Right hindlimb (tissue), 1 donor: ENCODE results near the gene KRTAP4-6.
"Not testable (repeated sequence)": the region's sequence is repeated elsewhere in the genome, so short reads cannot be mapped to it uniquely, and the experiment has no call there.

Experiments used
- DNase-seq: peaks from one replicate; pipeline ENCODE4 v3.0.0-alpha.2; 2018

Gene KRTAP4-6

DNA sequence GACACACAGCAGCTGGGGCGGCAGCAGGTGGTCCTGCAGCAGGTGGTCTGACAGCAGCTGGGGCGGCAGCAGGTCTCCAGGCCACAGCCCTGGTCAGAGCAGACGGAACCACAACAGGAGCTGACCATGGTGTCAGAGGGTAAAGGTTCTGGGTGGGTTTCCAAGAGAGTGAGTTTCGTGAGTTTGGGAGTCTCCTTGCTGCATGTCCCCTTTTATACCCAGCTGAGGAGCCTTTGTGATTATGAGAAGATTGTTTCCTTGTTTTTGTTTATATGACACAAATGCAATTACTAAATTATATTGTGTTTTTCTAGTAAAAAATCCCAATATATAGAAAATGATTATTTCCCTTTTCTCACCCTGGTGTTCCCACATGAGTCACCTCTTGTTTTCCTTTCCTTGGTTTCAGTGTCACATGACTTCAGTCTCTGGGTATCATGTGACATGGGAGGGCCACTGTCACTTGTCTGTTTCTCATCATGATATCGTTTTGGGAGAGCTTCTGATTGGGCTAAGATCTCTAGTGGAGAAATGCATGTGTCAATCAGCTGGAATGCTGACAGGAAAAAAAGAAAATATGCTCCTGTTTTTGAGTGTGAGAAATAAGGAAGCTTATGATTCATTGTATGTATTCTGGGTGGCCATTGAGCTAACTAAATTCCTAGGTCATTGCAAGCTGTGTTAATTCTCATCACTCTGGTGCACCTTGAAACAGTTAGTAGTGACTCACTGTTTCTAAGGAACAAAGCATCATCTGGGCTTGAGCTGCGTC lies at the start of gene KRTAP4-6:
Gene KRTAP4-6 (minus strand): TSS at position 185 of the 772 bp plus-strand sequence. CDS start 57 bp downstream, at position 128.
- no peak for DNase-seq

GRCh38 chr17:41189837-41190318 lies 49.5 kb upstream of the KRTAP4-6 start, which contains the start of gene KRTAP9-1:
Gene KRTAP9-1 (plus strand): TSS chr17:41189887. CDS start chr17:41189887, 0 bp downstream.
- not testable (repeated sequence) for DNase-seq

- peak; percentile 24 for DNase-seq
Observed at GRCh38 chr17:41186872-41187271, 46.5 kb upstream of the KRTAP4-6 start.

GRCh38 chr17:41185001-41185400 lies 44.7 kb upstream of the KRTAP4-6 start:
- DNase-seq, result no peak

- DNase-seq, result no peak
Observed at GRCh38 chr17:41184480-41184961, 44.2 kb upstream of the KRTAP4-6 start, which contains the start of gene KRTAP4-1. Gene KRTAP4-1 (minus strand): TSS chr17:41184911. CDS start chr17:41184854, 57 bp downstream.

- no peak for DNase-seq
Observed at GRCh38 chr17:41178843-41179616, 38.7 kb upstream of the KRTAP4-6 start.

GRCh38 chr17:41178341-41178740 lies 38.0 kb upstream of the KRTAP4-6 start:
- no peak for DNase-seq

DNA sequence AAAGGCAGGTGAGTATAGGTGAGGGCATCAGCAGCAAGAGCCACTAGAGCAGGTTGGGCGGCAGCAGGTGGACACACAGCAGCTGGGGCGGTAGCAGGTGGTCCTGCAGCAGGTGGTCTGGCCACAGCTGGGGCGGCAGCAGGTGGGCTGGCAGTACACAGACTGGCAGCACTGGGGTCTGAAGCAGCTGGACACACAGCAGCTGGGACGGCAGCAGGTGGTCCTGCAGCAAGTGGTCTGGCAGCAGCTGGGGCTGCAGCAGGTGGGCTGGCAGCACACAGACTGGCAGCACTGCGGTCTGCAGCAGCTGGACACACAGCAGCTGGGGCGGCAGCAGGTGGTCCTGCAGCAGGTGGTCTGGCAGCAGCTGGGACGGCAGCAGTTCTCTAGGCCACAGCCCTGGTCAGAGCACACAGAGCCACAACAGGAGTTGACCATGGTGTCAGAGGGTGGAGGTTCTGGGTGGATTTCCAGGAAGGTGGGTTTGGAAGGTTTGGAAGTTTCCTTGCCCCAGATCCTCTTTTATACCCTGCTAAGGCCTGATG lies 37.5 kb upstream of the KRTAP4-6 start, which contains the start of gene KRTAP4-2:
Gene KRTAP4-2 (minus strand): TSS at position 495 of the 545 bp plus-strand sequence. CDS start 57 bp downstream, at position 438.
- DNase-seq, result no peak

DNA sequence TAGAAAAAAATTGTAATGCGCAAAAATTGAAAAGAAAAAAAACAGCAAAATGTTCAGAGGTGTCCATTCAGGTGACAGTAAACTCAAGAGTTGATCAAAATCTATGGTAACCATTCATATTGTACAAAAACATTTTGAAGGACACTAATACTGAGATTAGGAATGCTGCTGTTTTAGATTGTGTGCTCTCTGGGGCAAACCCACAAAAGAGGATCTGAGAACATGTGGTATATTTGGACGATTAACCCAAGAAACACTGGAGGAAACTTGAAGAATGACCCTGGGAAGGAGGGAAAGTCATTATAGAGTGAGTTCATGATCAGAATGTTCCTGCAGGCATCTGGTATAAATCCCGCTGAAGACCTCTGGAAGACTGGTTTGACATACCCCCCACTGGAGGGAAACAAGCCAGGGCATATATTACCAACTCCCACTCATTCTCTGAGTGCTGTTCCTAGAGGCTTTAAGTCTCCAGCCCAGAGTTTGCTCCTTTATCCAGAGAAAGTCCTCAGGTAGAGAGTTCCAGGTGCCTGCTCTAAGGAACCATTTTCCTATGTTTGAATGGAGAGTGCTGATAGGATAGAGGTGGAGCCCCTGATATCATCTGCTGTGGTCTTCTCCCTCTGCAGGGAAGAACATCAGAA lies 36.5 kb upstream of the KRTAP4-6 start:
- DNase-seq, result no peak

GRCh38 chr17:41171886-41172285 lies 31.5 kb upstream of the KRTAP4-6 start:
- DNase-seq, result no peak

- DNase-seq, result no peak
Observed at GRCh38 chr17:41168121-41168520, 27.8 kb upstream of the KRTAP4-6 start, which contains the start of gene KRTAP4-3. Gene KRTAP4-3 (minus strand): TSS chr17:41168221. CDS start chr17:41168172, 49 bp downstream.

DNA sequence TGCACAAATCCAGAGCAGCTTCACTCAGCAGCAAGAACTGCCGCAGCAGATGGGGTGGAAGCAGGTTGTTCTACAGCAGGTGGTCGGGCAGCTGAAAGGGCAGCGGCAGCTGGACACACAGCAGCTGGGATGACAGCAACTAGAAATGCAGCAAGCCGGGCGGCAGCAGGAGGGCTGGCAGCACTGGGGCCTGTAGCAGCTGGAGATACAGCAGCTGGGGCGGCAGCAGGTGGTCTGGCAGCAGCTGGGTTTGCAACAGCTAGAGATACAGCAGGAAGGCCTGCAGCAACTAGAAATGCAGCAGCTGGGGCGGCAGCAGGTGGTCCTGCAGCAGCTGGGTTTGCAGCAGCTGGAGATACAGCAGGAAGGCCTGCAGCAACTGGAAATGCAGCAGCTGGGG lies 27.2 kb upstream of the KRTAP4-6 start:
- DNase-seq, result no peak

DNA sequence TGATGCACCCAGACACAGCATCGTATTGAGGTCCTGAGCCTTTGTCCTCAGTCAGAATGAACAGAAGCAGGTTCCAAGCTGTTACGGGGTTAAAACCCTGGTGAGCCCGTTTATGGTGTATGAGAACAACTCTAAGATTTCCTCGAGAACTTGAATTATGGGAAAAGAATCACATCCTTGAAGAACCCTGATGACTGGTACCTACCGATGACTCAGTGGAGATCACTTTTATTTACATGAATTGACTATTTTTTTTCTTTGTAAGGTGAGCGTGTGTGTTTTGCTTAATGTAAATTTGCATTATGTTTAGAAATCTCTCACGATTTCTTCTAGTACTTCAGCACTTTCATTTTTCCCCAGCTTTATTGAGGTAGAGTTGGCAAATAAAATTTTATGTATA lies 23.5 kb upstream of the KRTAP4-6 start:
- no peak for DNase-seq

- DNase-seq, result no peak
Observed at GRCh38 chr17:41160648-41161047, 20.3 kb upstream of the KRTAP4-6 start, which contains the start of gene KRTAP4-4. Gene KRTAP4-4 (minus strand): TSS chr17:41160748. CDS start chr17:41160691, 57 bp downstream.

GRCh38 chr17:41160190-41160589 lies 19.8 kb upstream of the KRTAP4-6 start:
- not testable (repeated sequence) for DNase-seq

DNA sequence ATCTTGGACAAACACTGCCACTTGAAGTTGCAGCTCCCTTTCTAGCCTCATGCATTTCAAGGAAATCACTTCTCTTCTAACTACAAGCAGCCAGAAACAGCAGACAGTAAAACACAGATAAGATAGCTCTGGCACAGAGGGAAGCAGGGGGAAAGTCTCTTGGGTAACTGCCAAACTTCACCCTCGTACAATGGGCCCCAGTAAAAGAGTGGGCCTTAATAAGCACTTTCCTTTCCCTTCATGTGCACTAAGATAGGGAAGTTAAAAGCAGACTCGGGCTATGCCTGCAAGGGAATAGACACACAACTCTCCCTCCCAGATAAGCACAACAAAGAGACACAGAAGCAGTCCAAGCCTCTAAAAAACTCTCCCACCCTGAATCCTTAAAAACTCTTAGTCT lies 13.5 kb upstream of the KRTAP4-6 start:
- DNase-seq, result no peak

DNA sequence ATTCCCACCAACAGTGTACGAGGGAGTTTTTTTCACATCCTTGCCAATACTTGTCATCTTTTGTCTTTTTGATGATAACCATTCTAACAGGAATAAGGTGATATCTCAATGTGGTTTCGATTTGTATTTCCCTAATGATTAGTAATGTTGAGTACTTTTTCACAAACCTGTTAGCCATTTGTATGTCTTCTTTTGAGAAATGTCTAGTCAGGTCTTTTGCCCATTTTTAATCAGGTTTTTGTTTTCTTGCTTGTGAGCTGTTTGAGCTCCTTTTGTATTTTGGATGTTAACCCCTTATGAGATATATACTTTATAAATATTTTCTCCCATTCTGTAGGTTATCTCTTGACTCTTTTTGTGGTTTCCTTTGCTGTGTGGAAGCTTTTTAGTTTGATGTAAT lies 11.2 kb upstream of the KRTAP4-6 start:
- DNase-seq, result no peak

- DNase-seq, result no peak
Observed at GRCh38 chr17:41150026-41150425, 9.7 kb upstream of the KRTAP4-6 start.

DNA sequence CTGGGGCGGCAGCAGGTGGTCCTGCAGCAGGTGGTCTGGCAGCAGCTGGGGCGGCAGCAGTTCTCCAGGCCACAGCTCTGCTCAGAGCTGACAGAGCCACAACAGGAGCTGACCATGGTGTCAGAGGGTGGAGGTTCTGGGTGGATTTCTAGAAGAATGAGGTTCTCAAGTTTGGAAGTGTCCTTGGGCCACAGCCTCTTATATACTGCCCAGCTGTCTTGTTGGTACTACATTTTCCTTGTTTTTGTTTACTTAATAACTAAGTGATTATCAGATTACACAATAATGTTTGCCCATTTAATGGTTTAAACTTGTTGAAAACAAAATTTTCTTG lies 9.3 kb upstream of the KRTAP4-6 start, which contains the start of gene KRTAP4-5:
Gene KRTAP4-5 (minus strand): TSS at position 174 of the 334 bp plus-strand sequence. CDS start 58 bp downstream, at position 116.
- no peak for DNase-seq

- not testable (repeated sequence) for DNase-seq
Observed at GRCh38 chr17:41148971-41149651, 8.8 kb upstream of the KRTAP4-6 start.

- no peak for DNase-seq
Observed at GRCh38 chr17:41147531-41148204, 7.3 kb upstream of the KRTAP4-6 start.
